ENCODE measurements around the gene FBXL15. TPM values are rescaled to one million over a fixed set of nuclear protein-coding genes. Genes with fewer than 3 reads are reported as not detected.

Gene FBXL15
- total and polyA plus RNA-seq, 9 of the 15 experiments (the other 6 are each of a cell fraction or from before 2014, with no cell fraction given) = 0.08 to 25.9 (median 3.5) TPM

GRCh38 chr10:102389894-102390293, 30.7 kb upstream of the FBXL15 start:
- ChIA-PET POLR2A (no interaction called here), CTCF (ENCODE audit: low intra/inter-chr PET ratio) (no interaction called here)
- 13% methylated on average over 3 of the region's 3 CpGs for WGBS (ENCODE audit: insufficient coverage, low coverage, missing lambda C conversion rate)
- Histone ChIP-seq H3K9me1 (ENCODE audit: control insufficient read depth, insufficient read depth, low read length) (no peaks in the 10 kb centered on the region), H3K79me2 (ENCODE audit: control insufficient read depth, insufficient read depth, low read length) (no peaks in the 10 kb centered on the region), H4K20me1 (replicated peaks; ENCODE audit: control insufficient read depth, insufficient read depth, low read length) (no peaks in the 10 kb centered on the region), H3K4me3 (no peak overlapping the region), H3K27ac (ENCODE audit: extremely low read depth, low read depth, low read length) (no peak overlapping the region), H3K4me1 (replicated peaks in 1 of 2; ENCODE audit: control insufficient read depth in 2 of 2, insufficient read depth in 2 of 2, low read length in 2 of 2) (peaks cover 3 to 12% of the 10 kb centered on the region in 2 experiments; a peak in 3 of 5 replicates), H2AFZ (ENCODE audit: low read depth, low read length) (no peak overlapping the region), H3K9ac (ENCODE audit: insufficient read depth in 1 of 2, low read depth in 2 of 2, low read length in 2 of 2) (no peak overlapping the region), H3K27me3 (ENCODE audit: control insufficient read depth in 2 of 2, insufficient read depth in 2 of 2, low read length in 2 of 2) (no peaks in the 10 kb centered on the region), H3K36me3 (ENCODE audit: control insufficient read depth, insufficient read depth, low read length) (no peaks in the 10 kb centered on the region), H3K4me2 (ENCODE audit: insufficient read depth, low read length) (no peak overlapping the region), H3K9me3 (replicated peaks; ENCODE audit: control insufficient read depth, insufficient read depth, low read depth, low read length) (no peaks in the 10 kb centered on the region)
- BruUV-seq (replicated peaks) = no TSS peak
- FAIRE-seq = peak; percentile 60
- ATAC-seq = no peak
- intact Hi-C loops (cut with micrococcal nuclease) (no loop called here), in situ Hi-C loops (cut with MboI) (loop anchor here (25.0 kb wide), 1 partner anchor 197 kb away; no protein-coding TSS in a partner anchor)
- peak in 2 of 4 experiments; percentile 30 for DNase-seq (ENCODE audit: extremely low read depth in 1 of 4, low spot score in 3 of 4)
- TF ChIP-seq TOE1 (IDR thresholded peaks at IDR 0.05; ENCODE audit: borderline replicate concordance) = no peak
- TF ChIP-seq TOE1 (CRISPR knock-in tag; IDR thresholded peaks at IDR 0.05; ENCODE audit: borderline replicate concordance, low read depth) = no peak
- peak; percentile 44; the same call in 1 of the 2 replicates for TF ChIP-seq ARID1B (IDR thresholded peaks at IDR 0.05)
- 0 out of 2 replicates have a peak, but pooled peaks have one; percentile 27 for TF ChIP-seq SMARCA4 (IDR thresholded peaks at IDR 0.05)
- peak; percentile 25; the same call in 1 of the 2 replicates for TF ChIP-seq DPF2 (IDR thresholded peaks at IDR 0.05)
- TF ChIP-seq KLF13 (tag; IDR thresholded peaks at IDR 0.05; ENCODE audit: borderline replicate concordance, low read depth) = no peak
- TF ChIP-seq SIRT6 (IDR thresholded peaks at IDR 0.05; ENCODE audit: low read depth, low read length) = no peak
- TF ChIP-seq PHF8 (IDR thresholded peaks at IDR 0.05; ENCODE audit: borderline replicate concordance, low read length) = no peak
- no peak for TF ChIP-seq MTA3 (IDR thresholded peaks at IDR 0.05; ENCODE audit: borderline replicate concordance)
- 0 out of 2 replicates have a peak, but pooled peaks have one; percentile 27 for TF ChIP-seq SOX6 (IDR thresholded peaks at IDR 0.05)
- no peak for TF ChIP-seq ZC3H8 (IDR thresholded peaks at IDR 0.05)
- no peak for TF ChIP-seq ZBTB5 (IDR thresholded peaks at IDR 0.05)
- no peak for TF ChIP-seq ETV5 (CRISPR knock-in tag; IDR thresholded peaks at IDR 0.05; ENCODE audit: low read depth)
- TF ChIP-seq ZEB2 (IDR thresholded peaks at IDR 0.05) = no peak
- peak; percentile 66 for TF ChIP-seq CBFA2T3 (IDR thresholded peaks at IDR 0.05)
- peak; percentile 63 for TF ChIP-seq FOSL1 (tag; conservative IDR thresholded peaks at IDR 0.05)
- no peak for TF ChIP-seq CGGBP1 (CRISPR knock-in tag; IDR thresholded peaks at IDR 0.05)
- no peak for TF ChIP-seq HLTF (IDR thresholded peaks at IDR 0.05)
- TF ChIP-seq ZNF436 (CRISPR knock-in tag; IDR thresholded peaks at IDR 0.05) = no peak
- no peak for TF ChIP-seq ZNF354B (CRISPR knock-in tag; IDR thresholded peaks at IDR 0.05)
- peak; percentile 37; the same call in 1 of the 2 replicates for TF ChIP-seq CBFA2T2 (conservative IDR thresholded peaks at IDR 0.05)
- no peak for TF ChIP-seq POLR2H (tag; IDR thresholded peaks at IDR 0.05; ENCODE audit: low read depth)
- no peak for TF ChIP-seq FOXK1 (CRISPR knock-in tag; IDR thresholded peaks at IDR 0.05; ENCODE audit: borderline replicate concordance)
- peak; percentile 42; the same call in 1 of the 2 replicates for TF ChIP-seq JUND (IDR thresholded peaks at IDR 0.05; ENCODE audit: borderline replicate concordance, low read depth, low read length)
- peak; percentile 18; the same call in 1 of the 3 replicates for TF ChIP-seq JUND (tag; IDR thresholded peaks at IDR 0.05; ENCODE audit: borderline replicate concordance, low read depth, low read length)
- TF ChIP-seq KDM1A (IDR thresholded peaks at IDR 0.05) = peak; percentile 55 to 63
- no peak for TF ChIP-seq EP300 (IDR thresholded peaks at IDR 0.05; ENCODE audit: low read length)
